Peyer's patch (tissue), 4 donors: ENCODE measurements around the gene GNAO1.

Source experiments
- POLR2A ChIP-seq, 2 donors: fragments of 450-650 bp; IDR thresholded peaks; one replicate each; pipeline ENCODE4 v1.5.1; 2017; ENCODE audit warnings: antibody characterized with exemption in 2 of 2, mild to moderate bottlenecking in 2 of 2, moderate library complexity in 2 of 2
- TF ChIP-seq, protein P1 (sequence below), 6 experiments: fragments of 450-650 bp in 4 of 6; fragments of 200-600 bp in 2 of 6; sonication (generic) in 1 of 6; IDR thresholded peaks; one replicate each; pipeline ENCODE4 v1.5.1; 2017 to 2019; ENCODE audit warnings: antibody characterized with exemption in 6 of 6, mild to moderate bottlenecking in 3 of 6, moderate library complexity in 1 of 6

DNA sequence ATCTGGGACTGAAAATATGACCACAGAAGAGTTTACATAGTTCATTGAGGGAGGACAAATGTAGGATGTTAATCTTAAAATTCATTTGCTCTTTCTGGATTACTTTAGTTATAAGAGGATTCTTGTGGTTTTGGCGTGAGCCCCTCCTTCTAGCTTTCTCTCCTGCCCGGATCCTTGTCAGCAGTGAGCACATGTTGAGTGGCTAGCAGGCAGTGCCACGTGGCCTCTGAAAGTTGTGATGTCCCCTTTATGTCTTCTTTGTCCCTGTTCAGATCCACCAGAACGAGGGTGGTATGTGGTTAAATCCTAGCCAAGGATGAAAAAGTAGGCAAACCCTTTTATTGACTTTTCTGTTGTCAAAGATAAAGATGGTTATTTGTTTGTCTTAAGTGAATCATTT, 83.8 kb downstream of the GNAO1 start:
- TF ChIP-seq, protein P1, sequence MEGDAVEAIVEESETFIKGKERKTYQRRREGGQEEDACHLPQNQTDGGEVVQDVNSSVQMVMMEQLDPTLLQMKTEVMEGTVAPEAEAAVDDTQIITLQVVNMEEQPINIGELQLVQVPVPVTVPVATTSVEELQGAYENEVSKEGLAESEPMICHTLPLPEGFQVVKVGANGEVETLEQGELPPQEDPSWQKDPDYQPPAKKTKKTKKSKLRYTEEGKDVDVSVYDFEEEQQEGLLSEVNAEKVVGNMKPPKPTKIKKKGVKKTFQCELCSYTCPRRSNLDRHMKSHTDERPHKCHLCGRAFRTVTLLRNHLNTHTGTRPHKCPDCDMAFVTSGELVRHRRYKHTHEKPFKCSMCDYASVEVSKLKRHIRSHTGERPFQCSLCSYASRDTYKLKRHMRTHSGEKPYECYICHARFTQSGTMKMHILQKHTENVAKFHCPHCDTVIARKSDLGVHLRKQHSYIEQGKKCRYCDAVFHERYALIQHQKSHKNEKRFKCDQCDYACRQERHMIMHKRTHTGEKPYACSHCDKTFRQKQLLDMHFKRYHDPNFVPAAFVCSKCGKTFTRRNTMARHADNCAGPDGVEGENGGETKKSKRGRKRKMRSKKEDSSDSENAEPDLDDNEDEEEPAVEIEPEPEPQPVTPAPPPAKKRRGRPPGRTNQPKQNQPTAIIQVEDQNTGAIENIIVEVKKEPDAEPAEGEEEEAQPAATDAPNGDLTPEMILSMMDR (IDR thresholded peaks at IDR 0.05) = no peak
- no peak for TF ChIP-seq POLR2A (IDR thresholded peaks at IDR 0.05)
